Urinary bladder (tissue), 4 donors: ENCODE data around the gene NMU. TPM values are rescaled to one million over a fixed set of nuclear protein-coding genes. Genes with fewer than 3 reads are reported as not detected.
"Not testable (repeated sequence)": the region's sequence is repeated elsewhere in the genome, so short reads cannot be mapped to it uniquely, and the experiment has no call there.

Experiments used
- DNase-seq: peaks from one replicate; pipeline ENCODE4 v3.0.0-alpha.2; 2015; ENCODE audit errors: extremely low spot score
- H3K27ac ChIP-seq: one replicate; pipeline ENCODE4 v1.5.1; 2013; ENCODE audit warnings: low read depth, mild to moderate bottlenecking, moderate library complexity
- H3K36me3 ChIP-seq: one replicate; pipeline ENCODE4 v1.6.1; 2013; ENCODE audit warnings: mild to moderate bottlenecking, moderate library complexity; ENCODE audit not compliant: insufficient read depth
- H3K4me1 ChIP-seq: one replicate; pipeline ENCODE4 v1.6.1; 2013; ENCODE audit warnings: mild to moderate bottlenecking, moderate library complexity; ENCODE audit not compliant: insufficient read depth
- H3K4me3 ChIP-seq: one replicate; pipeline ENCODE4 v1.5.1; 2013; ENCODE audit warnings: low read depth, low read length
- WGBS: extraction: QIAGEN DNeasy Blood & Tissue Kit; methylation state at CpG from one replicate; pipeline ENCODE4 v1.1.7; 2013; 5-methylcytosine and 5-hydroxymethylcytosine counted together
- polyA plus RNA-seq: library from polyadenylated mRNA; stranded (reverse); fragments of 200-250 nt; gene quantifications from one replicate; pipeline ENCODE4 v1.2.3, GENCODE V29; 2013
- total RNA-seq: library from RNA; depleted of rRNA; stranded (reverse); fragments of >200 nt; gene quantifications from one replicate; pipeline ENCODE4 v1.2.3, GENCODE V29; 2014
- donor health status: healthy with polysubstance abuse.
- donor health status: healthy.

NMU gene
- total and polyA plus RNA-seq, 2 donors = 0.15 to 0.79 TPM

DNA sequence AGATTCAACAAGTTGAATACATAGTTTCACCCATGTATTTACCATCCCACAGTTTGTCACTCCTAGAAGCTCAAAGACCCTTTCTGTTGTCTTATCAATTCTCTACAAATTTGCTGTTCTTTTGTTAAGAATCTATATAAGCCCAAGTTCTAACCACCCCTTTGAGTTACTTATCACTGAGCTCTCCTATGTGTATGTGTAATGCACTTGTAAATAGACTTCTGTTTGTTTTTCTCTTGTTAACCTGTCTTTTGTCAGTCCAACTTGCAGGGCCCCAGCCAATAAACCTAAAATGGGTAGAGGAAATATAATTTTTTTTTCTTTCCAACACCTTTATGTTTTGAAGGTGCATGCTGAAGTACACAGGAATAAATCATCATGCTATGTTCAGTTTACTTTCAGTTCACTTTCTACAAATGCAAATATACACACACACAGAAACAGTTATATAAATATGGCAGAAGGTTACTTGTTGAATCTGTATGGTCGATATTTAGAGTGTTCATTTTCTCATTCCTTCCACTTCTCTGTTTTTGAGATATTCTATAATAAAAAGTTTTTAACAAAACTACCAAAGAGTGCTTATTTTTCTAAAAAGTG, 67.1 kb downstream of the NMU start:
- H3K4me3 ChIP-seq = no peak overlapping the region
- H3K4me1 ChIP-seq = no peaks in the 10 kb centered on the region
- no peak for DNase-seq
- 82% methylated on average over 1 of the region's 1 CpG for WGBS
- peaks cover 1% of the 10 kb centered on the region for H3K36me3 ChIP-seq
- no peak overlapping the region for H3K27ac ChIP-seq

DNA sequence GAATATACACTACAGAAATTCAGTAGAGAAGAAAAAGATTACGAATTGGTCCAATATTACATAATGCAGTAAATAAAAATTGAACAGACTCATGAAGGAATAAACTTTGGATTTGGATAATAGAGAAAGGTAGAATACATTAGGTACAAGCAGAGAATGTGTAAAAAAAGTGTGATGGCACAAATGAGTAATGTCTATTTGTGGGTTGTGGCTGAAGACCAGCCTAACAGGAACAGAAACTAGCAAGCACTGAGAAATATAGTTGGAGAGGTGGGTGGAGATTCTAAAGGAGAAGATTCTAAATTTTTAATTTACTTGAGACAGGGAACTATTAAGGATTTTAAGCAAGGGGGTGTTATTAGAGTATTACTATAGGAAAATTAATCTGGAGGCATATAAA, 74.2 kb downstream of the NMU start:
- Histone ChIP-seq H3K4me3 (no peak overlapping the region), H3K36me3 (peaks cover 1% of the 10 kb centered on the region), H3K4me1 (no peaks in the 10 kb centered on the region), H3K27ac (no peak overlapping the region)
- DNase-seq = no peak
- WGBS = 95% methylated on average over 1 of the region's 1 CpG

DNA sequence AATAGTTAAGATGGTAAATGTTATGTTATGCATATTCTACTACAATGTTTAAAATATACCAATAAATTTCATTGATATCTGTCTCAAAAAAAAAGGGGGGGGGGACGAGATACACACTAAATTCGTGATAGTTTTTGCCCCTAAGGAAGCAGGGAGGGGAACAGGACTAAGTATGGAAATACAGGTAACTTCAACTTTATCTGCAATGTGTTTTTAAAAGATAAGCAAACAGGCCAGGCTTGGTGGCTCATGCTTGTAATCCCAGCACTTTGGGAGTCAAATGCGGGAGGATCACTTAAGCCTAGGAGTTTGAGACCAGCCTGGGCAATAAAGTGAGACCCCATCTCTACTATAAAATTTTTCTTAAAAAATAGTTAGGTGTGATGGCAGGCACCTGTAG, 76.0 kb downstream of the NMU start:
- Histone ChIP-seq H3K36me3 (no peaks in the 10 kb centered on the region), H3K27ac (no peak overlapping the region), H3K4me3 (no peak overlapping the region), H3K4me1 (no peaks in the 10 kb centered on the region)
- no peak for DNase-seq
- WGBS = 81% methylated on average over 3 of the region's 3 CpGs

DNA sequence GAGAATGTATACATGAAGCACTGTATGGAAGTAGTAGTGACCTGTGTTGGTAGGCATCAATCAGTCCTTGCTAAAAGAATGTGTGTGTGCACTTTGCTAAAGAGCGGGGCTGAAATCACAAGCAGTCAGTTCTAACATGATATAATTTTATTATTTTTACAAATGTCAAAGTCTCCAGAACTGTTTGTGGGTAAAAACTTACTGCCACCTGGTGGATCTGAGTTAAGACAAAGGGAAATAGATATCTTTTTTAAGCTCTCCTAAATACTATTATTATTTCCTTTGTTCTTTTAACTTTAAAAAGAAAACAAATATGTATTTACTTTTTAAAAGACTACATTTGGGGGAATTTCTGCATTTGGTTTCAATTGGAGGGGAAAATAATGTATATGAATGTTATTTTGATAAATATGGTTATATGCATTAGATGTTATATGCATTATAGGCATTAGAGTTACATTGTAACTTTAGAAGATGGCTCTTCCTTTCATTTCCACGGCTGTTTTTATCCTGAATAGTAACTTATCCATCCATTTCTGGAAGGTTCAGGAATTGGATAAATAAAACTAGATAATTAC, 81.6 kb downstream of the NMU start:
- H3K4me3 ChIP-seq = no peak overlapping the region
- H3K4me1 ChIP-seq = no peaks in the 10 kb centered on the region
- WGBS = 37% methylated on average over 2 of the region's 2 CpGs
- DNase-seq = no peak
- no peaks in the 10 kb centered on the region for H3K36me3 ChIP-seq
- H3K27ac ChIP-seq = no peak overlapping the region

DNA sequence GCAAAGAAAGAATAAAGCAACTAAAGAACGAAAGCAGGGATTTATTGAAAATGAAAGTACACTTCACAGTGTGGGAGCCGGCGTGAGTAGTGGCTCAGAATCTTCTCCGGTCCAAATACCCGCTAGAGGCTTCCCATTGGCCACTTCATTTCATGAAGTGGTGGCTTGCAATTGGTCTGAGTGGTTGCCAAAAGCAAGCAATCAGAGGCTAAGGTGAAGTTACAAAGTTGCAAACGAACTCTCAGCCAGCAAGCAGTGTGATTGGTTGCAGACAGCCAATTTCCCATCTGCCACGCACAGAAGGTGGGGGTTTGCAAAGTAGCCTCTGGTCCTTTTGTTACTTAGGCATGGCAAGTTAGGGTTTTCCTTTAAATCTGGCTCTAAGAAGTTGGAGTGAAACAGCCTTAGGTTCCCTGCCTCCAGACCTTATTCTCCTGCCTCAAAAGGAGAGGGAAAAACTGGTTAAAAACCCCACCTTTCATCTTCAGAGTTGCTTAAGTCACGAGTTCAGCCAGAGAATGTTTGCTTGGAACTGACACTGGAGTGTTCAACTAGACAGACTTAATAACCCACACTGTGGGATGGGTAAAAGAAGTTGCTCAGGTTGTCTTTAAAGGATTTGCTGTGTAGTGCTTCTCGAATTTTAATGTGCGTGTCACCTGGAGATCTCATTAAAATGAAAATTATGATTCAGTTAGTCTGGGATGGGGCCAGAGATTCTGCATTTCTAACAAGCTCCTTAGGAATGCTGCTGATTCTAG, 82.5 kb downstream of the NMU start:
- H3K4me1 ChIP-seq = no peaks in the 10 kb centered on the region
- no peak for DNase-seq
- 62% methylated on average over 10 of the region's 10 CpGs for WGBS
- no peak overlapping the region for H3K4me3 ChIP-seq
- no peak overlapping the region for H3K27ac ChIP-seq
- no peaks in the 10 kb centered on the region for H3K36me3 ChIP-seq

DNA sequence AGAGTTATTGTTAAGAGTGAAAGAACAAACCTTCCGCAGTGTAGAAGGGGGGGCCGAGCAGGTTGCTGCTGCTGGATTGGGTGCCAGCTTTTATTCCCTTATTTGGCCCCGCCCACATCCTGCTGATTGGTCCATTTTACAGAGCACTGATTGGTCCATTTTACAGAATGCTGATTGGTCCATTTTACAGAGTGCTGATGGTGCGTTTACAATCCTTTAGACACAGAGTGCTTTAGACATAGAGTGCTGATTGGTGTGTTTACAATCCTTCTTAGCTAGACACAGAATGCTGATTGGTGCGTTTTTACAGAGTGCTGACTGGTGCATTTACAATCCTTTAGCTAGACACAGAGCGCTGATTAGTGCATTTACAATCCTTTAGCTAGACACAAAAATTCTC, 84.1 kb downstream of the NMU start:
- H3K4me1 ChIP-seq, H3K4me3 ChIP-seq, H3K36me3 ChIP-seq, H3K27ac ChIP-seq, DNase-seq: not testable (repeated sequence)
- 92% methylated on average over 6 of the region's 6 CpGs for WGBS

DNA sequence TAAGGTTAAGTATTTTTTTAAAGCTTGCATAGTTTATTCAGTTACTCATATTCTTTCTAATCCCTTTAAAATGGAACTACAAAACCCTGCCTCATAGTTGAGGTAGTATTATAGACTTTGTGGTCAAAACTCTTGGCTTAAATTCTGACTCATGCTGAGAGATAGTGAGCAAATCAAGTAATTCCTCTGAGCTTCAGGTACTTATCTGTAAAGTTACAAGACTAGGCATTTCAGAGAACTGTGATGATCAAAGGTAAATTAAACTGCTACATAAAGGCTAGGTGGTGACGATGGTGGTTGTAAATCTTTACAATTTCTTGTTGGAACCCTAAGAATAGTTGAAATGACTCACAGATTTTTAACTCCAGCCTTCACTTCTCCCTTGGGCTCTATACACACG, 86.2 kb downstream of the NMU start:
- H3K4me1 ChIP-seq = no peaks in the 10 kb centered on the region
- no peaks in the 10 kb centered on the region for H3K36me3 ChIP-seq
- WGBS = 67% methylated on average over 2 of the region's 2 CpGs
- no peak for DNase-seq
- no peak overlapping the region for H3K4me3 ChIP-seq
- H3K27ac ChIP-seq = no peak overlapping the region

DNA sequence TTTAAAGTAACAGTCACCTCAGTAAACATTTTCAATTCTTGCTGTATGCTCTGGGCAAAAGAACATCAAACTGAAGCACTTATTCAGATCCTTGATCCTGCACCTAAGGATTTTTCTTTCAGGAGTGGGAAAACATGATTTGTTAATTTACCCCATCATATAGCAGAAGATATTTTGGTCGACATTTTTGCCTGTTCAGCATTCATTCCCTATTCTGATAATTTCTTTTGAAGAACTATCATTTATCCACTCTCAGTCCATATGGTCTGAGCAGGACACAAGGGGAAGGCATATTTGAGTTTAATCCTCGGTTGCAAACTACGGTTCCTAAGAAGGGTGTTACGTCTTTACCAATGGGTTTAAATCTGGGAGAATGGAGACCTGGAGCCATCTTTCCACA, 88.2 kb downstream of the NMU start:
- Histone ChIP-seq H3K4me1 (no peaks in the 10 kb centered on the region), H3K27ac (no peak overlapping the region), H3K4me3 (no peak overlapping the region), H3K36me3 (no peaks in the 10 kb centered on the region)
- DNase-seq = no peak
- WGBS = 50% methylated on average over 4 of the region's 4 CpGs

DNA sequence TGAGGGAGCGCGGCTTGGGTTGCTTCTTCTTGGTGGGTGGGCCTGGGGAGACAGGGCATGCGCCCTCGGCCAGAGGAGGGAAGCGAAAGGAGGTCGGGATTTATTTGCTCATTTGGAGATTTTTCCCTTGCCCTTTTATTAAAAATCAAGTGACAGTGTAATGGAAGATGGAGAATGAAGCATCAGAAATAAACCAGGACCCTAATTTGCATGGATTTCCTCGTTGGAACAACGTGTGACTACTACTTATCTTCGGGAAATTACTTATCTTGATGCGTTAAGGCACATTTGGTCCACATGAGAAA, 88.7 kb downstream of the NMU start:
- H3K27ac ChIP-seq = peak overlapping the region; percentile 98
- no peaks in the 10 kb centered on the region for H3K4me1 ChIP-seq
- no peaks in the 10 kb centered on the region for H3K36me3 ChIP-seq
- H3K4me3 ChIP-seq = peak overlapping the region; percentile 82
- 3% methylated on average over 10 of the region's 10 CpGs for WGBS
- no peak for DNase-seq

DNA sequence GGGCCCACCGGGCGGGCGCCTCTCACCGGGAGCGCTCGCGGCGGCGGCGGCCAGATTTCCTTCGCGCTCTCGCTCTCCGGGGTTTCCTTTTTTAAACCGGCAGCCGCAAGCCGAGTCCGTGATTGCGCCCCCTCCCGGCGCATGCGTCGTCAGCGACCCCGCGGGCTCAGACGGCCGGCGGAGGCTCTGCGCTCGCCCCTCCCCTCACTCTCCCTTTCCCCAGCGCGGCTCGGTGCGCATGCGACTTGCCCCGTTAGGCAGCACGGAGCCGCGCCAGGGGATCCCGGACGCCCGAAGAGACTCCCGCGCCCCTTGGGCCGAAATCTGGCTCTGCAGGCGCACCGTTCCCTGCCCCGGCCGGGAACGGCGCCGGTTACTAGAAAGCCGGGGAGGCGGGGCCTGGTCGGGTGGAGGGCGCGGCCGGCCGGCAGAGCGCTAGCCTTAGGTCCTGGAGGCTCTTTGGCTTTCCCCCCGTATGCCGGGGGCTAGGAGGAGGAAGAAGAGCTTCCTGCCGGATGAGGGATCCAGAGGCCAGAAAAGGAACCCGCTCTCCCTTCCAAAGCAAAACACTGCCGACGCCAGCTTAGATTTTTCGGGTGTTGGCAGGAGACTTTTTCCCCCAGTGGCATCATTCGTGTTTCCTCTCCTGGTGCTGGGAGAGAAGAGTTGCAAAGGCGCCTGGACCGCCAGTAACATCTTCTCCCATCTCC, 89.2 kb downstream of the NMU start, which contains the start of gene CLOCK:
TSS of gene CLOCK (minus strand) at position 154 of the 710 bp plus-strand sequence. CDS start 64,124 bp downstream, outside the sequence.
- no peaks in the 10 kb centered on the region for H3K4me1 ChIP-seq
- peak; percentile 80 for DNase-seq
- WGBS = under 1% methylated on average over 71 of the region's 71 CpGs
- peak within 1 kb of the TSS; percentile 82 for H3K4me3 ChIP-seq
- no peaks in the 10 kb centered on the region for H3K36me3 ChIP-seq
- H3K27ac ChIP-seq = peak within 1 kb of the TSS; percentile 98

DNA sequence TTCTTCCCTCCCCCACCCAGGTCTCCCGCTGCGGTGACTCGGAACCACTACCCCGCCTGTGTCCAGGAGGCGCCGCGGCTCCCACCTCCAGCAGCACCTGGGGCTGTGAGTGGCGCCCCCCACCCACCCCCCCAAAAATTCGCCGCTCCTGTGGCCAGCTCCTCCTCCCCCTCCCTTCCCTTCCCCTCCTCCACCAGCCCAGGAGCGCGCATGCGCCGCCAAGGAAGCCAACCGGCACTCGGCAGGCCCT, 89.7 kb downstream of the NMU start:
- H3K36me3 ChIP-seq = no peaks in the 10 kb centered on the region
- H3K4me1 ChIP-seq = no peaks in the 10 kb centered on the region
- WGBS = 1% methylated on average over 16 of the region's 16 CpGs
- peak overlapping the region; percentile 98 for H3K27ac ChIP-seq
- DNase-seq = no peak
- peak overlapping the region; percentile 82 for H3K4me3 ChIP-seq

DNA sequence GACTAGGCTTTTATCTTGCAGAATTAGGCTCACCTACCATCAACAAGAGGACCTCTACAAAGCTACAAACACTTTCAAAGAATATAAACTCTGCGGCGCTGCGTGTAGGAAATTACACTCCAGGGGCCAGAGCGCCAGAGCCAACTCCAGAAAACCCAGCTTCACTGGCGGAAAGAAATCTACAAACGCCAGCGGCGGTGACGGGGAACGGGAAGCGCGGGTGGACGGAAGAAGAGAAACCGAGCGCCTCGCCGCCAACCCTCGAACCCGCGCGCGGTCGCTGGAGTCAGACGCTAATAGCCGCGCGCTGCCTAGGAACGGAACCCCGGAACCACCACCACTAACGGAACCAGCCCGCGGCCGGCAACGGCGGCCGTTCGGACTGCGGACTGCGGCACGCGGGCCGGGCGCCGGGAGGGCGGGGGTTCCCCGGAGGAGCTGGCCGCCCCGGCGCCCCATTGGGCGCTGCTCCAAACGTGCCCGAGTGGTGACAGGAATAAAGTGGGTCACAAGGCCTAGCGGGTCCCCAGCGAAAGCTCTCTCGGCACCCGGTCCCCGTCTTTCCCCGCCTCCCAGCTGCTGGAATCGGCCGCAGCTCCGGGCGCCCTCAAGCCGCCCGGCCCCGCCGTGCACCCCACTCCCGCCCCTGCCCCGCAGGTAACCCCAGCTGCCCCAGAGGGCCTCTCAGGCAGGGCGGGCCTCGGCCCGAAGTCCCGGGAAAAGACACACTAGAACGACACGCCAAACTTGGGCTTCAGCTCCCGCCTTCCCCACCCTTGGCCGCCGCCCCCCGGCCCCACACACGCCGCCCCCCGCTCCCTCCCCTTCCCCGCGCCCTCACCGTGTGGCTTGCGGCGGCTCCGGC, 90.2 kb downstream of the NMU start:
- H3K27ac ChIP-seq = peak overlapping the region; percentile 82
- no peaks in the 10 kb centered on the region for H3K4me1 ChIP-seq
- peak overlapping the region; percentile 82 for H3K4me3 ChIP-seq
- WGBS = under 1% methylated on average over 87 of the region's 87 CpGs
- no peaks in the 10 kb centered on the region for H3K36me3 ChIP-seq
- peak; percentile 56 for DNase-seq
